HFFc6 (cell line): ENCODE measurements around the gene ANKRD39. TPM values are rescaled to one million over a fixed set of nuclear protein-coding genes. Genes with fewer than 3 reads are reported as not detected.

Experiments
- DNase-seq: peaks from one replicate; pipeline ENCODE4 v3.0.0-alpha.2; 2018
- H3K27ac Mint-ChIP-seq: 2 replicates; pipeline ENCODE4 v1.8.0; 2020; ENCODE audit warnings: mild to moderate bottlenecking, mixed read lengths
- H3K27me3 Mint-ChIP-seq: 2 replicates; pipeline ENCODE4 v1.8.0; 2021; ENCODE audit warnings: mild to moderate bottlenecking, moderate library complexity, mixed read lengths; ENCODE audit not compliant: insufficient read depth
- H3K36me3 Mint-ChIP-seq: 2 replicates; pipeline ENCODE4 v1.8.0; 2021; ENCODE audit warnings: low read depth, mixed read lengths
- H3K4me1 Mint-ChIP-seq: 2 replicates; pipeline ENCODE4 v1.8.0; 2020; ENCODE audit warnings: low read depth, mixed read lengths
- H3K4me3 Mint-ChIP-seq: 2 replicates; pipeline ENCODE4 v1.8.0; 2020; ENCODE audit warnings: mild to moderate bottlenecking, moderate library complexity, mixed read lengths
- H3K9me3 Mint-ChIP-seq: 2 replicates; pipeline ENCODE4 v1.8.0; 2020; ENCODE audit warnings: mild to moderate bottlenecking, mixed read lengths
- total RNA-seq, 6 experiments: library from RNA; stranded (reverse); fragmentation: NEBNext Ultra II Directional; extraction: Animal tissue kit (Norgen Biotek cat#: 25700); gene quantifications; 2 replicates in 1 of 6; 3 replicates in 5 of 6; pipeline ENCODE4 v1.2.3, GENCODE V29; 2021
- TF ChIP-seq, protein P1 (sequence below): fragments of 200-600 bp; sonication (generic); IDR thresholded peaks from 2 replicates; pipeline ENCODE4 v1.5.0; 2021; ENCODE audit warnings: antibody characterized with exemption, mild to moderate bottlenecking

Gene ANKRD39
- total RNA-seq, 6 experiments from 2014 or later = 14.7 to 16.3 (median 15.3) TPM

DNA sequence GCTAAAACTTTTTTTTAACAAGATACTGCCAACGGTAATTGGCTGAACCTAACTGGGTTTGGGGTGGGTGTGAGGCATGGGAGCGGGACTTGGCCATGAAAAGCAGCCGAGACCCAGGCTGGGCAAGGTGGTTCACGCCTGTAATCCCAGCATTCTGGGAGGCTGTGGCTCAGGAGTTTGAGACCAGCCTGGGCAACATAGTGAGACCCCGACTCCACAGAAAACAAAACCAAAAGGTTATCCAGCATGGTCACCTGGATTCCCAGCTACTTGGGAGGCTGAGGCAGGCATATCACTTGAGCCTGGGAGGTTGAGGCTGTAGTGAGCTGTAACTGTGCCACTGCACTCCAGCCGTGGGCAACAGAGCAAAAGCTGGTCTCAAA lies 23.1 kb upstream of the ANKRD39 start:
- H3K4me3 Mint-ChIP-seq = no peak overlapping the region
- 0 out of 2 replicates have a peak, but pooled peaks cover 5% of the 10 kb centered on the region for H3K4me1 Mint-ChIP-seq
- H3K27me3 Mint-ChIP-seq = peaks cover 41% of the 10 kb centered on the region
- no peaks in the 10 kb centered on the region for H3K9me3 Mint-ChIP-seq
- DNase-seq = no peak
- no peaks in the 10 kb centered on the region for H3K36me3 Mint-ChIP-seq
- H3K27ac Mint-ChIP-seq = no peak overlapping the region
- TF ChIP-seq, protein P1, sequence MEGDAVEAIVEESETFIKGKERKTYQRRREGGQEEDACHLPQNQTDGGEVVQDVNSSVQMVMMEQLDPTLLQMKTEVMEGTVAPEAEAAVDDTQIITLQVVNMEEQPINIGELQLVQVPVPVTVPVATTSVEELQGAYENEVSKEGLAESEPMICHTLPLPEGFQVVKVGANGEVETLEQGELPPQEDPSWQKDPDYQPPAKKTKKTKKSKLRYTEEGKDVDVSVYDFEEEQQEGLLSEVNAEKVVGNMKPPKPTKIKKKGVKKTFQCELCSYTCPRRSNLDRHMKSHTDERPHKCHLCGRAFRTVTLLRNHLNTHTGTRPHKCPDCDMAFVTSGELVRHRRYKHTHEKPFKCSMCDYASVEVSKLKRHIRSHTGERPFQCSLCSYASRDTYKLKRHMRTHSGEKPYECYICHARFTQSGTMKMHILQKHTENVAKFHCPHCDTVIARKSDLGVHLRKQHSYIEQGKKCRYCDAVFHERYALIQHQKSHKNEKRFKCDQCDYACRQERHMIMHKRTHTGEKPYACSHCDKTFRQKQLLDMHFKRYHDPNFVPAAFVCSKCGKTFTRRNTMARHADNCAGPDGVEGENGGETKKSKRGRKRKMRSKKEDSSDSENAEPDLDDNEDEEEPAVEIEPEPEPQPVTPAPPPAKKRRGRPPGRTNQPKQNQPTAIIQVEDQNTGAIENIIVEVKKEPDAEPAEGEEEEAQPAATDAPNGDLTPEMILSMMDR = no peak

DNA sequence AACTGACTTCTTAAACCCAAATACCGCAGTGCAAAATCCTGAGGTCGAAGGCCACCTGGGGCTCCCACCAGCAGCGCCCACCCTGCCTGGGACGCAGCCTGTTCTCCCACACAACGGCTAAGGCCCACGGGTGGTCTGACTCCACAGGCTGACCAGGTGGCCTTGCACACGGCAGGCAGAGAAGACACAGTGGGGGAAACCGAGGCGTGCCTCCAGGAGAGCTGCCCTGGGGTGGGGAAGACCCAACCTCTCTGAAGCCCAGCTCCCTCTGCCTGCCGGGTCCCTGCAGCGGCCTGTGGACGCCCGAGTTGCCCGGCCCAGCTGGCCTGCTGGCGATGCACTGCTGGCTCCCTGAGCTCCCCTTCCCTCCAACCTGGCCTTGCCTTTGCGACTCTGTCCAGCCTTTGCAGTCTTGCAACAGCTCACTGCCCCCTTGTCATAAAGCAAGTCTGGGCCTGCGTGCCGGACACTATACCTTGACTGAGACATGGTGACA lies 21.8 kb upstream of the ANKRD39 start:
- Mint-ChIP-seq H3K27ac (no peak overlapping the region), H3K9me3 (no peaks in the 10 kb centered on the region), H3K27me3 (peaks cover 37% of the 10 kb centered on the region), H3K4me3 (no peak overlapping the region), H3K36me3 (no peaks in the 10 kb centered on the region), H3K4me1 (0 out of 2 replicates have a peak, but pooled peaks cover 5% of the 10 kb centered on the region)
- DNase-seq = no peak
- TF ChIP-seq, protein P1 = no peak

DNA sequence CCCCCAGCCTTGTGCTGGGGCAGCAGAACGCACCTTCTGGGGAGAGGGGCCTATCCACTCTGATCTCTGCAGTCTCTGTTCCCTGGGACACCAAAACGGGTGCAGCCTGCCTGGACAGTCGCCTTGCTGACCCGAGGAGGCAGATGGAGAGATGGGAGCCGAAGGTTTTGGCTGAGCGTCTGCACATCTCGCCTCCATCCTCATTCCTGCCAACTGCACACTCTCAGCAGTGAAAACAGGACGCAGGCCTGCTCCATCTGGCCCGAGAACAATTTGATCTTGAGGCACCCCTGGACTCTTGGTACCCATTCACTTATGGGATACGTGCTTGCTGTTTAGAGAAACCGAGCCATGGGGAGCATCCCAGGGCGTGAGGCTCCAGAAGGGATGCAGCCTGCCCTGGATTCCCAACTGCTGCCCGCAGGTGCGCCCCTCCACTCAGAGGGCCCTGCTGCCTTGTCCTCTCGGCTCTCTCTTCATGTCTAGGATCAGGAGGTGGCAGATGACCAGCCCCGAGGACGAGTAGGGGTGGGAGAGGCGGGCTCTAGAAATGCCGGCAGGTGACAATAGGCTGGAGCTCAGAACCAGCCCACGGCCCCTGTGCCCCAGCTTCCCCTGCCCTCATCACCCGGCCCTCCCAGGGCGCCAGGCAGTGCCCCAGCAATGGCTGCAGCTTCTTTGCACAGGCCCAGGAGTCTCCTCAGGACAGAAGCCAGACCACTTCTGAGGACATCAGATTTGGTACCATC lies 21.2 kb upstream of the ANKRD39 start:
- DNase-seq = no peak
- Mint-ChIP-seq H3K4me3 (no peak overlapping the region), H3K27ac (no peak overlapping the region), H3K36me3 (no peaks in the 10 kb centered on the region), H3K4me1 (0 out of 2 replicates have a peak, but pooled peaks cover 5% of the 10 kb centered on the region), H3K27me3 (peaks cover 33% of the 10 kb centered on the region), H3K9me3 (no peaks in the 10 kb centered on the region)
- TF ChIP-seq, protein P1 = no peak

DNA sequence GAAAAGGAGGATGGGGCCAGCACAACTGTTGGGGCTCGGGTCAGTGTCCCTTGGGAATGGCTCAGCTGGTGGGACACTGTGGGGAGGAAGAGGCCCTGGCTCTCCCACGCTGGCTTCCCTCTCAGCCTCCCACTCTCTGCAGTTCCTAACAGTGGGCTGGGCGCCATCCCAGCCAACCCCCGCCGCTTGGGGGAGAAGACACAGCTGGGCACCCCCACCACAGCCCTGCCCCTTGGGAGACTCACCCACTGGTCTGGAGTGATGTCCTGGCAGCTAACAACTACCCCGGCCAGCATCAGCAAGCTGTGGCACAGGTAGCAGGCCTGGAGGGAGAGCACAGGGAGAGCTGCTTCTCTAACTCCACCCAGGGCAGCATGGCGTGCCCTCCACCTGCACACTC lies 20.4 kb upstream of the ANKRD39 start:
- H3K27ac Mint-ChIP-seq = no peak overlapping the region
- H3K9me3 Mint-ChIP-seq = no peaks in the 10 kb centered on the region
- TF ChIP-seq, protein P1 = no peak
- H3K4me1 Mint-ChIP-seq = 0 out of 2 replicates have a peak, but pooled peaks cover 5% of the 10 kb centered on the region
- no peak overlapping the region for H3K4me3 Mint-ChIP-seq
- peaks cover 39% of the 10 kb centered on the region for H3K27me3 Mint-ChIP-seq
- no peaks in the 10 kb centered on the region for H3K36me3 Mint-ChIP-seq
- no peak for DNase-seq

DNA sequence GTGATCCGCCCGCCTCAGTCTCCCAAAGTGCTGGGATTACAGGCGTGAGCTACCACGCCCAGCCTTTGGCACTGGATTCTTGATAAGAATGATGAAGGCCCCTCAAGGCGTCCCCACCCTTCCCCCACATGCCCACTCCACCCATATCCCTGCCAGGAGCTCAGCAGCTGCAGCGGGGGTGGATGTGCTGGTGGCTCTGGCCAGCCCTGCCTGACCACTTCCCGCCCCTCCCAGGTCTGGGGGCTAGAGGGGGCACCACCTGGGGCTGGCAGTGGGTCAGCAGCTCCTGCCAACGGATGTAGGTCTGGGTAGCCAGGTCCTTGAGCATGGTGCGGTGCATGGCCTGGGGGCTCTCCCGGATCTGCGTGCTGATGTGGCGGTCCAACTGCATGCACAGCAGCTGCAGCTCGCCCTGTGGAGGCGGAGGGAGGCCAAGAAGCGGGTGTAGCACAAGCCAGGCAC lies 19.8 kb upstream of the ANKRD39 start:
- TF ChIP-seq, protein P1 = no peak
- no peak overlapping the region for H3K27ac Mint-ChIP-seq
- peaks cover 40% of the 10 kb centered on the region for H3K27me3 Mint-ChIP-seq
- 0 out of 2 replicates have a peak, but pooled peaks cover 5% of the 10 kb centered on the region for H3K4me1 Mint-ChIP-seq
- H3K36me3 Mint-ChIP-seq = no peaks in the 10 kb centered on the region
- no peak for DNase-seq
- H3K9me3 Mint-ChIP-seq = no peaks in the 10 kb centered on the region
- no peak overlapping the region for H3K4me3 Mint-ChIP-seq
